CD4-positive, alpha-beta T cell treated with Interferon gamma for 1 hour (primary cell): ENCODE measurements around the gene FAAP20.

Source experiments
- DNase-seq: peaks from one replicate; pipeline ENCODE4 v3.0.0-alpha.2; 2020

The FAAP20 gene, protein sequence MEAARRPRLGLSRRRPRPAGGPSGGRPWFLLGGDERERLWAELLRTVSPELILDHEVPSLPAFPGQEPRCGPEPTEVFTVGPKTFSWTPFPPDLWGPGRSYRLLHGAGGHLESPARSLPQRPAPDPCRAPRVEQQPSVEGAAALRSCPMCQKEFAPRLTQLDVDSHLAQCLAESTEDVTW

DNA sequence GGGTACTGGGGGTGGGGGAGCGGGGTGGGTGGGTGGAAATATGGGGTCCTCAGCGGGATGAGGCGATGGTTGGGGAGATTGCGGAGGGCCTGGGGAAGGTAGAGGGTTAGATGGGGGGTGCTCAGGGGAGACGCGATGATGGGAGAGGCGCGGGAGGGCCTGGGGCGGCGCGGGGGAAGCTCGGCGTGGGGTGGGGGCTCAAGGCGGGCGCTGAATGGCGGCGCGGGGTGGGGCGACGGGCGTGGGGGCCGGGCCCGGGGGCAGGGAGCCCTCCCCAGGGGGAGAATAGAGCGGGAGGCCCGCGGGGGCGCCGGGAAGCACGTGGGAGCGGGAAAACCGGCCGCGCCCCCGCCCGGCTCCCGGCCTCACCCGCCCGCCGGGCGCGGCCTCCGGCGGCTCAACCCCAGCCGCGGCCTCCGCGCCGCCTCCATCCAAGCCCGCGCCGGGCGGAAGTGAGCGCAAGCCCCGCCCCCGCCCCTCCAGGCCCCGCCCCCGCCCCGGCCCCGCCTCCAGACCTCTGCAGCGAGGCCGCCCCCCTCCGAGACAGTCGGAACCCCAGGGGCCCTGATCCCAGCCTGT, at the start of gene FAAP20:
Gene FAAP20 (minus strand): TSS at position 454 of the 579 bp plus-strand sequence. CDS start 23 bp downstream, at position 431.
- DNase-seq, result peak; percentile 77

- no peak for DNase-seq
Observed at GRCh38 chr1:2242814-2243725, 48.5 kb upstream of the FAAP20 start.

DNA sequence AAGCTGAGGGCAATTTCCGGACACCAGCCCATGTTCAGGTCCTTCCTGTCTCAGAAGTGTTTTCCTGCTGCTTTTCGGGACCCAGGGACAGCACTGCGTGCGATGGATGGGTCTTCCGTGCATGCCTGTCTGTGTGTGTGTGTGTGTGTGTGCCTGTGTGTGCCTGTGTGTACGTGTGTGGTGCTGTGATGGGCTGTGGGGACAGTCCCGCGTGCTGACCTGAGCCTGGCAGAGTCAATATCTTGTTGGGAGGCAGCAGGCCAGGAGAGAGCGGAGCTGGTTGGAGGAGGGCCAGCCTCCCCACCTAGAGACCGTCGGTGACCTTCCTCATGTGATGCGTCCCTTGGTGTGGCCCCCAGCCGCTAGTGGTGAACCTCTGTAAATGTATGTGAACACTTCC, 47.2 kb upstream of the FAAP20 start:
- no peak for DNase-seq

DNA sequence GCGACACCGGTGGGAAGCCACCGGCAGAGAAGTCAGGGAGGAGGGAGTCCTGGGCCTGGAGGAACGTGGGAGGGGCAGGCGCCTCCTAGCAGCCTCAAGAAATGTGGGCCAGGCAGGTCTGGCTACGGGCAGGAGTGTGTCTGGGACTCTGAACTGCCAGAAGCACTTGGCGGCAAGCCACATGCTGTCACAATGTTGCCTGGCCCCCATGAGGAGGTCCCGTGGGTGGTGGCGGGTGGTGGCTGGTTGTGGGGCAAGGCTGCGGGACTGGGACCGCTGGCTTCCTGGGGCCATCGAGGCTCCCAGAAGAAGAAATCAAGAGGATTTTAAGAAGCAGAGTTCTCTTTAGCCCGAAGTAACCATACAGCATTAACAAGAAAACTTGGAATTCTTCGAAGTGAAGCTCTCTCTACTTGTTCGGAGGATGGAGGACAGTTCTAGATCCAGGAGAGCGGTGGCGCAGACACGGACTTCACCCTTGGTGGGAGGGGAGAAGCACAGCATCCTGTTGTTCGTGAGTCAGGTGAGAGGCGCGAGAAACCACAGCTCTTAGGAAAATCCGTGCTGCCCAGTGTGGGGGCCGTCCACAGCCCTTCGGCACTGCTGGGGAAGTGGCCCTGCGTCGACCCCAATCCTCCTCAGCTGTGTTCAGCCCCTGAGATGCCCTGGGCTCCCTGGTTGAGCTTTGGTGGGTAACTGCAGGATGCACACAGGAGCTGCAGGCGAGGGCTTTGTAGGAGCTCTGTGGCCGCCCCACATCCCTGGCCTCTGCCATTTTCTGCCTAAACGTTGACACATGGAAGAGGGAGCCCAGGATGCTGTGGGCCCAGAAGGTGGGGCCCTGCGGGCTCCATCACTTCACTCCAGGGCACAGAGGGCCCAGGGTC, 45.9 kb upstream of the FAAP20 start:
- peak; percentile 40 for DNase-seq

- no peak for DNase-seq
Observed at GRCh38 chr1:2239384-2239985, 44.9 kb upstream of the FAAP20 start.

DNA sequence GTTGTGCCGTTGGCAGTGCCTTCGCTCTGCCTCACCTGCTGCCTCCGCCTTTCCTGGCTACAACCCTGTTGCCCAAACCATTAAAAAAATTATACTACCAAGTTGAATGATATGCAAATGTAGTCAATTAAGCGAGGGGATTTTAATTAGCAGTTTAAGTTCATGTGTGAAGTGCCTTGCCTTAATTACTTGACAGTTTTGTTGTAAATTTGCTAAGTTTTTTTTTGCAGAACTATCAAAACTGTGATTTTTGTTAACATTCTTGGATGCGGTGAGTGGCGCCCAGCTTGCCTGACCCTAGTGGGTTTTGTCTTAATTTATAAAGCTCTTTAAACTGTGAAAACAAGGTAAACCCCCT, 44.4 kb upstream of the FAAP20 start:
- no peak for DNase-seq

DNA sequence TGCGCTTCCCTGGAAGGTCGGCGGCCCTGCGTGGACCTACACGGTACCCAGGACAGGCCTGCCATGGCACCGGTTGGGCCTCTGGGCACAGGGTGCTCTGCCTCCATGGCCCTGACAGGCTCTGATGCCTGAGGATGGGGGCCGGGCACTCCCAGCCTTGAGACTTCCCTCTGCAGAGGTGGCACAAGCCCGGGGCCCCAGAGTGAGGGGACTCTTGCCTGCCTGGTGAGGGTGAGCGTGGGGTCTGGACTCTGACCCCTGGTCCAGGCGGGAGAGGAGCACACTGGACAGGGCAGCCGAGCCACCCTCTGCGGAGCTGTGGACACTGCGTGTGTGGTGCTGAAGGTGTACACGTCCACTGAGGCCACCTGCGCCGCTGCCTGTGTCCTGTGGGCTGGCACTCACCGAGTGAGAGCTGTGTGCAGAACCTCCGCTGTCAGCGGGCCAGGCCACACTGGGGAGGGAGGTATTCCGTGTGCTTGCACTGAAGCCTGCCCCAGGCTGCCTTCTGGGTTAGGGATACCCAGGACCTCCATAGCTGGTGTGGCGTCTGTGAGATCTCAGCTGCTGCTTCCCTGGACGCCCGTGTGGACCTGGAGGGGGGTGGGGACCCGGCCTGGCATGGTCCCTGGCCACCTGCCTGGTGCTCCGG, 43.9 kb upstream of the FAAP20 start:
- no peak for DNase-seq

- DNase-seq, result no peak
Observed at GRCh38 chr1:2237773-2238172, 43.2 kb upstream of the FAAP20 start.

- peak; percentile 67 for DNase-seq
Observed at GRCh38 chr1:2236695-2237677, 42.4 kb upstream of the FAAP20 start.

GRCh38 chr1:2235300-2235998, 40.9 kb upstream of the FAAP20 start:
- DNase-seq, result no peak

DNA sequence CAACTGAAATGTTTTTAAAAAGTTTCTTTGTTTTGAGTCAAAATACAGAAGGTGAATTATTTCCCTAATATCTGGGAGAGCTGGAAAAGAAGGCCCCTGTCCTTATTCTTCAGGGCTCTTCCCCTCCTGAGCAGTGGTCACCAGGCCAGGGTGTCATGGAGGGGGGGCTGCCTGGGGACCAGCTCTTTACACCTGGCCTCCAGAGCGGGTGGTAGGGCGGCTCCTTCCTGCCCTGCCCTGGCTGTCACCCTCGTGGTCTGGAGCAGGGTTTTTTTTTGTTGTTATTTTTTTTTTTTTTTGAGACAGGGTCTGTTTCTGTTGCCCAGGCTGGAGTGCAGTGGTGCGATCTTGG, 40.2 kb upstream of the FAAP20 start:
- peak; percentile 71 for DNase-seq

DNA sequence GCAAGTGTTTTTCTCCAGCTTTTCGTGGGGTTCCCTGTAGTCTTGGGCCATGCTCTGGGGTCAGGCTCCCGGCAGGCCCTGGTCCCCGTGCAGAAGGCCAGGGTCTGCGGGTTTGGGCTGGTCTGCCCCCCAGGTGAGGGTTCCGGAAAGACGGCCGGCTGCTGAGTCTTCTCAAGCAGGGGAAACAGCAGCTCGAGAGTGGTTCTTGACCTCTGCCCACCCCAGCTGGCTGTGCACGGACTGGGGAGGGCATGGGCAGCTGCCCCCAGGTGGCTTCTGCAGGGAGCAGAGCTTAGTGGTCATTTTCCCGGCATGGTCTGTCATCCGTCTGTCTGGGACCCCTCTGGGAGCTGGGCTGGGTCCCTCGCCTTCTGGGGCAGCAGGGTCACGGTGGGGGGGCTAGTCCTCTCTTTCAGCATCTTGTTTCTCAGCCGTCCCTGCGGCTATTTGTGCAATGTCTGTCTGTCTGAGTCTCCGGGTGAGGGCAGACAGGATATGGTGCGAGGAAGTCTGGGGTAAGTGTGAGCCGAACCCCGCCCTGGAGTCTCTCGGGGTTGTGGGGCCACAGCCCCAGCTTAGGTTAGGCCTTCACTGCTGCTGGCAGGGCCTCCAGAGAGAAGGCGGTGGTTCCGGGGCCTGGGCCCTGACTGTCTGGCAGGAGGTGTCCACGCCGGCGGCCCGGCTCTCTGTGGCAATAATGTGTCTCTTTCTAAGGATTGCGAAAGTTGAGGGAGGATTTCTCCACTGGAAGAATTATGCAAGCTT, 39.6 kb upstream of the FAAP20 start:
- DNase-seq, result peak; percentile 92

DNA sequence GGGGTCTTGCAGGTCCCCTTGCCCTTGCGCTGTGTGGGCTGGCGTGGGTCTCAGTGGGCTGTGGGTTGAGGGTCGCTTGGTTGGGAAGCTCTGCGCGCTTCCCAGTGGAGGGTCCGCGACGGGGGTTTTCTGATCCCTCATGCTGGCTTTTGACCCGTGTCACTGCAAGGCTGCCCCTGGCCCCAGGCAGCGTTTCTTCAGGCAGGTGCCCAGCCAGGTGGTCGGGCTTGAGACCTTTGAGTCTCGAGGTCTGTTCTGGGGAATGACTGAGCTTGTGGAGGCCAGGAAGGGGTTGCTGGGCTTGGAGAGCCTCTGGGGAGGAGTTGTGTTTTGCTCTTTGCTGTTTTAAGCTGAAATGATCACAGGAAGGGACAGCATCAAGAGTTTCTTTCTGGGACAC, 38.9 kb upstream of the FAAP20 start:
- DNase-seq, result no peak

GRCh38 chr1:2232916-2233438, 38.4 kb upstream of the FAAP20 start:
- no peak for DNase-seq

DNA sequence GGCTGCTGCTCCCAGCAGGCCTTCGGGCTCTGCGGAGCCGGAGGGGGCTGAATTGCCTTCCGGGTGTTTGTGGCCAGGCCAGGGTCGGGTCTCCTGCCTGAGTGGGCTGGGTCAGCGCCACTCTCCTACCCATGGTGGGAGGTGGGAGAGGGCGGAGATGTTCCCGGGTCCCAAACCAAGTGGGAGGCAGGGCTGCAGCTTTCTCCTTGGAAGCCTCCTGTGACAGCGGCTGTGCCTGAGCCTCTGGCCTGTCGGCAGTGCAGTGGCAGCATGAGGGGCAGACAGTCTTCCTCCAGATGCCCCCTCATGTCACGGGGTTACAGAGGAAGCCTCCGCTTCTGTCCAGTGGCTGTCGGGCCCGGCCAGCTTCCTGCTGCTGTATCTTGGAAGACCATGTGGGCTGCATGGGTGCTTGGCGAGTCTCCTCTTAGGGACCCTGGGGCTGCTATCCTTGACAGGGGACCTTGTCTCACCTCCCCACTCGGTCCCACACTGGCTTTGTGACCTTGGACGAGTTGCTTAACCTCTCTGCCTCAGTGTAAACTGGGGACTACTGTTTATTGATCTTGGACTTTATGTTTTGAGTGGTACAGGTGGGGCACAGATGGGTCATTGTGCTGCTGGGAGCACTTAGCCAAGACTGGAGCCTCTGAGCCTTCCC, 37.8 kb upstream of the FAAP20 start:
- DNase-seq, result no peak

GRCh38 chr1:2231532-2232254, 37.1 kb upstream of the FAAP20 start:
- DNase-seq, result peak; percentile 81

- DNase-seq, result peak; percentile 74
Observed at GRCh38 chr1:2230781-2231531, 36.4 kb upstream of the FAAP20 start.
